Measurements from ENCODE around the gene SCAF4.

GRCh38 chr21:31654340-31654739 lies 77.6 kb downstream of the SCAF4 start:
- TF ChIP-seq EP300 (IDR thresholded peaks at IDR 0.05; ENCODE audit: borderline replicate concordance): no peak
- TF ChIP-seq RAD21 (IDR thresholded peaks at IDR 0.05; ENCODE audit: low read depth): no peak
- TF ChIP-seq TEAD4 (IDR thresholded peaks at IDR 0.05): no peak
- no peak for TF ChIP-seq MAX (IDR thresholded peaks at IDR 0.05)
- TF ChIP-seq REST (IDR thresholded peaks at IDR 0.05; ENCODE audit: low read depth): no peak
- TF ChIP-seq USF1 (IDR thresholded peaks at IDR 0.05): no peak
- no peak for TF ChIP-seq ZBTB7A (IDR thresholded peaks at IDR 0.05; ENCODE audit: low read depth)
- no peak for TF ChIP-seq CREB1 (IDR thresholded peaks at IDR 0.05; ENCODE audit: low read depth)
- TF ChIP-seq FOXM1 (IDR thresholded peaks at IDR 0.05; ENCODE audit: borderline replicate concordance, low read depth): no peak
- no peak for TF ChIP-seq YY1 (IDR thresholded peaks at IDR 0.05; ENCODE audit: low read depth)
- no peak for TF ChIP-seq CEBPB (IDR thresholded peaks at IDR 0.05)
- no peak for TF ChIP-seq TAF1 (IDR thresholded peaks at IDR 0.05; ENCODE audit: low read depth)
- TF ChIP-seq NFIC (IDR thresholded peaks at IDR 0.05): no peak
